ENCODE measurements around the gene NOL12. TPM values are rescaled to one million over a fixed set of nuclear protein-coding genes. Genes with fewer than 3 reads are reported as not detected.
A peak's percentile ranks its signal among the peaks of the same experiment; 100 is the strongest.

NOL12 gene
- total RNA-seq, 1 experiment from 2014 or later, result 30.4 TPM

DNA sequence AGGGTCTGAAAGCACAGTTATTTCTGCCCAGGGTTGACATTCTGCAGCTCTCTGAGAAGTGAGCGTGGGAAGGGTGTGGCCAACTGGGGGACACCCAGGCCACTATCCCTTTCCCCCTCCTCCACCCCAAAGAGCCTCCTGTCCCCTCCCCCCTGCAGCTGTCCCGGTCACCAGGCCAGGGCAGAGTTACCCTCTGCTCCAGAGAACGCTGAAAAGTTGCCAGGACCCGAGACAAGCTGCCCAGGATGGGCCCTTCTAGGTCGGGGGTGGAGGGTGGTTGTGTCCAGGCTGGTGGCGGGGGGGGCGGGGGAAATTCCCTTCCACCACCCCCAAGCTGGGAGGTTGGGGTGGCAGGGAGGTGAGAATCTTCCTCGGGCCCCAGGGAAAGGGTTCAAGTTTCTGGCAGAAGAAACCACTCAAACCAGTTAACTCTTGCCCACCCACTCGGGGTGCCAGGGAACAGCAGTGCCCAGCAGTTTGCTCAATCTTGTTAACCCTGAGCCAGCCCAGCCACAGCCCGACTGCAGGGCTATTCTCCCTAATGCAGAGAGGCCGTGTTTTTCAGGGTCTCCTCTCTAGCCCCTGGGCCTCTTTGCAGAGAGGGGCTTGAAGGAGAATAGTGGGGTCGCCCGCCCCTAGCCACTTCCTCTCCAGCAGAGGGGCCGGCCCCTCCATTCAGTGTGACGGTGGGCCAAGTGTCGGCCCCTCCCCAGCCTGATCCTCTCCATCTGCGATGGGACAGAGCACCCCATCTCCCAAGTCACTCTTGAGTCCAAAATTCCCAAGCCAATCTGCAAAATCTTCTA is 10.0 kb upstream of the NOL12 start:
- Histone ChIP-seq H4K5ac (ENCODE audit: insufficient read length, low read depth, low read length) (no peak overlapping the region), H2BK120ac (ENCODE audit: low read depth, low read length, poor library complexity, severe bottlenecking) (no peak overlapping the region), H3T11ph (ENCODE audit: low read length) (no peak overlapping the region), H3K27ac (ENCODE audit: insufficient read length, low read depth, low read length) (no peak overlapping the region), H2BK5ac (ENCODE audit: insufficient read length, low read length) (no peak overlapping the region), H3K4ac (ENCODE audit: low read depth, low read length) (no peak overlapping the region), H2BK20ac (ENCODE audit: low read depth, low read length, poor library complexity, severe bottlenecking) (no peak overlapping the region), H3K14ac (ENCODE audit: insufficient read depth, low read length) (no peak overlapping the region), H2BK12ac (ENCODE audit: insufficient read length, low read depth, low read length) (no peak overlapping the region), H3K23ac (ENCODE audit: insufficient read length, low read depth, low read length) (no peak overlapping the region), H3K23me2 (ENCODE audit: insufficient read length, low read depth, low read length, poor library complexity, severe bottlenecking) (peaks cover 3% of the 10 kb centered on the region), H3K79me1 (ENCODE audit: insufficient read depth, low read depth, low read length, poor library complexity, severe bottlenecking) (no peaks in the 10 kb centered on the region), H3K27me3 (ENCODE audit: insufficient read depth, low read length) (no peaks in the 10 kb centered on the region), H3K4me2 (ENCODE audit: insufficient read depth, insufficient read length, low read length) (peak overlapping the region; percentile 76), H2BK15ac (ENCODE audit: low read depth, low read length) (no peak overlapping the region), H3K56ac (ENCODE audit: insufficient read length, low read depth, low read length) (no peak overlapping the region), H3K9me3 (ENCODE audit: control insufficient read depth, low read depth, low read length) (no peaks in the 10 kb centered on the region), H2AFZ (ENCODE audit: low read length) (no peak overlapping the region), H3K18ac (ENCODE audit: insufficient read length, low read depth, low read length) (no peak overlapping the region), H4K20me1 (ENCODE audit: control insufficient read depth, insufficient read depth, insufficient read length) (no peaks in the 10 kb centered on the region), H4K8ac (replicated peaks; ENCODE audit: insufficient read length, low read depth, low read length) (no peak overlapping the region), H3K9ac (ENCODE audit: extremely low read depth, insufficient read length, low read length) (no peak overlapping the region), H4K91ac (ENCODE audit: insufficient read length, low read depth, low read length) (no peak overlapping the region), H3K79me2 (ENCODE audit: insufficient read depth, low read length) (no peaks in the 10 kb centered on the region), H2AK5ac (ENCODE audit: insufficient read length, low read length) (no peak overlapping the region), H3K4me1 (ENCODE audit: insufficient read depth, low read length) (no peaks in the 10 kb centered on the region)
- Mint-ChIP-seq H3K4me3 (peak overlapping the region; percentile 60 to 73), H3K4me1 (peaks cover 5 to 22% of the 10 kb centered on the region in 2 experiments), H3K27me3 (ENCODE audit: low read depth) (peaks cover 7% of the 10 kb centered on the region), H3K27ac (peak overlapping the region in 1 of 3 experiments; percentile 25; a peak in 1 of 7 replicates), H3K9me3 (no peaks in the 10 kb centered on the region), H3K36me3 (ENCODE audit: insufficient read depth in 1 of 3, low read depth in 3 of 3) (no peaks in the 10 kb centered on the region; a peak in 1 of 7 replicates)
- WGBS (ENCODE audit: extremely low coverage, insufficient read length, low lambda C conversion rate), result no CpG with 5 or more reads among the region's 17 CpGs
- TF ChIP-seq, protein P1, sequence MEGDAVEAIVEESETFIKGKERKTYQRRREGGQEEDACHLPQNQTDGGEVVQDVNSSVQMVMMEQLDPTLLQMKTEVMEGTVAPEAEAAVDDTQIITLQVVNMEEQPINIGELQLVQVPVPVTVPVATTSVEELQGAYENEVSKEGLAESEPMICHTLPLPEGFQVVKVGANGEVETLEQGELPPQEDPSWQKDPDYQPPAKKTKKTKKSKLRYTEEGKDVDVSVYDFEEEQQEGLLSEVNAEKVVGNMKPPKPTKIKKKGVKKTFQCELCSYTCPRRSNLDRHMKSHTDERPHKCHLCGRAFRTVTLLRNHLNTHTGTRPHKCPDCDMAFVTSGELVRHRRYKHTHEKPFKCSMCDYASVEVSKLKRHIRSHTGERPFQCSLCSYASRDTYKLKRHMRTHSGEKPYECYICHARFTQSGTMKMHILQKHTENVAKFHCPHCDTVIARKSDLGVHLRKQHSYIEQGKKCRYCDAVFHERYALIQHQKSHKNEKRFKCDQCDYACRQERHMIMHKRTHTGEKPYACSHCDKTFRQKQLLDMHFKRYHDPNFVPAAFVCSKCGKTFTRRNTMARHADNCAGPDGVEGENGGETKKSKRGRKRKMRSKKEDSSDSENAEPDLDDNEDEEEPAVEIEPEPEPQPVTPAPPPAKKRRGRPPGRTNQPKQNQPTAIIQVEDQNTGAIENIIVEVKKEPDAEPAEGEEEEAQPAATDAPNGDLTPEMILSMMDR (conservative IDR thresholded peaks at IDR 0.05), result no peak
- no peak for DNase-seq

Measured in H9 (cell line).